GM18505 (cell line): Measurements from ENCODE around the gene PDE4A.
"Not testable (repeated sequence)": the region's sequence is repeated elsewhere in the genome, so short reads cannot be mapped to it uniquely, and the experiment has no call there.

ENCODE experiments used
- ATAC-seq: cut with Tn5 transposase; IDR thresholded peaks from one replicate; pipeline ENCODE4 v1.9.1; 2021; ENCODE audit not compliant: unreplicated experiment
- POLR2A ChIP-seq: IDR thresholded peaks from 4 replicates; pipeline ENCODE4 v1.6.1; 2011; ENCODE audit warnings: borderline replicate concordance; ENCODE audit not compliant: insufficient read depth, insufficient read length; ENCODE audit errors: extremely low read depth

PDE4A gene

DNA sequence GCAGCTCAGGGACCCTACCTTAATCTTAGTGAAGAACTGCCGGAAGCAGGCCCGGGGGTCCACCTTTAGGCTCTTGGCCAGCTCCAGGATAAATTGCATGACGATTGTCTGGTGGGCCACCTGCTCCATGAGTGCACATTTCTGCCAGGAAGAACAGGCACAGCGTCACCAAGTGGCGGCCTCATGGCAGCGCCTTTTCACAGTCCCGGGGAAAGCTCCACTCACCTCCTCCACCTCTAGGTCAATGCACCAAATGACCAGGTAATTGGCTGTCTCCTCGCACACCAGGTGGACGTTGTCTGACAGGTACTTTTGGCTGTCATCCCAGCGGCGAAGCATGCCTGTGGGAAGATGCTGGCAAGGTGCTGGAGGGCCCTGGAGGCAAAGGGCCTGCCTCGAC lies 25.3 kb upstream of the PDE4A start:
- no peak for ATAC-seq
- TF ChIP-seq POLR2A = no peak

DNA sequence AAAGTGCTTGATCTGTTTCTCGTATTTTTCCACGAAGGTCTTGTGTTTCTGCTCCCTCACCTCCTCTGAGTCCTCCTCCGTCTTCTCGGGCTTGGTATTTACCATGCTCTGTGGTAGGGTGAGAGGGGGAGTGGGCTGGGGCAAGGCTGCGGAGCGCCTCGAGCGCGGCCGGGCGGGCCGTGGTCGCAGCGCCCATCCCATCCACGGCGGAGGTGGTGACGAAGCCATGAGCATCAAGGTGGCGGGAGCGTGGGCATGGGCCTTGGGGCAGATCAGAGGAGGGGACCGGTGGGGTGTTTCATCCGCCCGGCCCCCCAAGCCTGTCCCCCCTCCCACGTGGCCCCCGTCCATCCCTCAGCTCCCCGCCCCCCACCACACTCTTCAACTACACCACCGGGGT lies 24.9 kb upstream of the PDE4A start:
- no peak for ATAC-seq
- no peak for TF ChIP-seq POLR2A

DNA sequence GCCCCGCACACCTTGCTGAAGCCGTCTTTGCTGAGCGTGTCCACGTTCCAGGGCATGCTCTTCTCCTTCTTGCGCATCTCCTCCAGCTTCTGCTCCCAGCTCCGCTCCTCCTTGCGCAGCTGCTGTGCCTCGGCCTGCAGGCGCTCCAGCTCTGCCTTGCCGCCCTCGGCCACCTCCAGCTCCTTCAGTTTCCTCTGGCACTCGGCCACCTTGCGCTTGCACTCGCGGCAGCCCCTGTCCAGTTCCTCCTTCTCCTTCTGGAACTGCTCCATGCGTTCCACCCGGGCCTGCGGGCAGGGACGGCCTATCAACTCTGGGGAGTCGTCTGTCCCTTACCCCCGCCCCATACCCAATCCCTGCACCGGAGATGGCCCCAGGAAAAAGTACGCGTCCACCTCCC lies 24.4 kb upstream of the PDE4A start:
- no peak for ATAC-seq
- TF ChIP-seq POLR2A = no peak

DNA sequence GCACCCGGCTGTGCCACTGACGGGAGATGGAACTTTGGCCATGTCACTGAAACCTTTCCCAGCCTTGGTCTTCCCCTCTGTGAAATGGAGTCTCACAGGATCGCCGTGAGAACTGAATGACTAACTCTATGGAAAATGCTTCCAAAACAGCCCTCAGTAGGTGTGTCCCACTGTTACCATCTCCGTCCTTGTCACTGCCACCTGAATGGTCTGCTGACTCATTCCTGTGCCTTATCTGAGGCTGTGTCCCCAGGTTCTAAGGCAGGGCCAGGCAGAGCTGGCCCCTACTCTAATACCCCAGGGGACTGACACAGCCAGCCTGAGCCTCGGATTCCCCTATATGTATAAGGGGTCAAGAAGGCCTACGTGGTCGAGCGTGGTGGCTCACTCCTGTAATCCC lies 21.5 kb upstream of the PDE4A start:
- no peak for ATAC-seq
- no peak for TF ChIP-seq POLR2A

DNA sequence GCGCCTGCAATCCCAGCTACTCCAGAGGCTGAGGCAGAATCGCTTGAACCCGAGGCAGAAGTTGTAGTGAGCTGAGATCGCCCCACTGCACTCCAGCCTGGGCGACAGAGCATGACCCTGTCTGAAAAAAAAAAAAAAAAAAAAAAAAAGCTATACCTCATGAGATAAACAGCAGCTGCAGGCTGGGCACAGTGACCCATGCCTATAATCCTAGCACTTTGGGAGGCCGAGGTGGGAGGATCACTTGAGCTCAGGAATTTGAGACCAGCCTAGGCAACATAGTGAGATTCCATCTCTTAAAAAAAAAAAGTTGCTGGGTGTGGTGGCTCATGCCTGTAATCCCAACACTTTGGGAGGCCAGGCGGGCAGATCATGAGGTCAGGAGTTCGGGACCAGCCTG lies 21.0 kb upstream of the PDE4A start:
- ATAC-seq = not testable (repeated sequence)

DNA sequence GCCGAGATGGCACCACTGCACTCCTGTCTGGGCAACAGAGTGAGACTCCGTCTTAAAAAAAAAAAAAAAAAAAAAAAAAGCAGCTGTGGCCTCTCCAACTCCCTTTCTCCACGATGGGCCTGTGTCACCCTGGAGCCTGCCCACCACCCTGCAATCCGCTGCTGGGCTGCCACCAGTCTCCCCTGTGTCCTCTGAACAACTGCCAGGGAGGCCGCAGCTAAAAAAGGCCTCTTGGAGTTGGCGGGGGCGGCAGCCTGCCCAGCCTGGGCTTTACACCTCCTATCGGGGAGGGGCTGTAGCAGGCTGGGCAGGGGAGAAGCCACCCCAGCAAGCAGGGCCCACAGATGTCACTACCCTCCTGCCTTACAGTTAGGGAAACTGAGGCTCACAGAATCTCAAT lies 20.5 kb upstream of the PDE4A start:
- no peak for TF ChIP-seq POLR2A
- ATAC-seq = no peak

DNA sequence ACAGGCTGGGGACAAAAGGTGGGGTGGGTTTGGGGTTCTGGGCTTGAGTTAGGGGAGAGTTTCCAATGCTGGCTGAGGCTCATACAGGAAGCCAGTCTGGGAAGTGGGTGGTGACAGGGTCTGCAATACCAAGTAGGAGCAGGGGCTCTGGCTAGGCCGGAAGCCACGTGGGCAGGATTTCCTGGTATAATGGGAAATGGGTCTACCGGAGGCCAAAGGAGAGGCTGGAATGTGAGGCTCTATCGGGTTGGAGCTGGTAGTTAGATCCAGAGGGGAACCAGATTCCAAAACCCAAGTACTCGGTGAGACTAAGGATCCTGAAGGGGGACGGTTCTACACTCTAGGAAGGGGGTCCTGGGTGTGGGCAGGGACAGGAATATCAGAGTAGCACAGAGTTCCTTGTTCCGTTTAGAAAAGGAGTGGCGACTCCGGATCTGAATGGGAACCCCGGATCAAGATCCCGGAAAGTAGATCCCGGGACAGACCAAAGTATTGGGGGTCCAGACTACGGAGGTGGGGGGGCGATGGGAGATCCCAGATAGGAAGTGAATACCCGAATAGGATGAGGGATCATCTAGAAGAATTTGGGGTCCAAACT lies 17.8 kb upstream of the PDE4A start:
- TF ChIP-seq POLR2A = no peak
- ATAC-seq = no peak

DNA sequence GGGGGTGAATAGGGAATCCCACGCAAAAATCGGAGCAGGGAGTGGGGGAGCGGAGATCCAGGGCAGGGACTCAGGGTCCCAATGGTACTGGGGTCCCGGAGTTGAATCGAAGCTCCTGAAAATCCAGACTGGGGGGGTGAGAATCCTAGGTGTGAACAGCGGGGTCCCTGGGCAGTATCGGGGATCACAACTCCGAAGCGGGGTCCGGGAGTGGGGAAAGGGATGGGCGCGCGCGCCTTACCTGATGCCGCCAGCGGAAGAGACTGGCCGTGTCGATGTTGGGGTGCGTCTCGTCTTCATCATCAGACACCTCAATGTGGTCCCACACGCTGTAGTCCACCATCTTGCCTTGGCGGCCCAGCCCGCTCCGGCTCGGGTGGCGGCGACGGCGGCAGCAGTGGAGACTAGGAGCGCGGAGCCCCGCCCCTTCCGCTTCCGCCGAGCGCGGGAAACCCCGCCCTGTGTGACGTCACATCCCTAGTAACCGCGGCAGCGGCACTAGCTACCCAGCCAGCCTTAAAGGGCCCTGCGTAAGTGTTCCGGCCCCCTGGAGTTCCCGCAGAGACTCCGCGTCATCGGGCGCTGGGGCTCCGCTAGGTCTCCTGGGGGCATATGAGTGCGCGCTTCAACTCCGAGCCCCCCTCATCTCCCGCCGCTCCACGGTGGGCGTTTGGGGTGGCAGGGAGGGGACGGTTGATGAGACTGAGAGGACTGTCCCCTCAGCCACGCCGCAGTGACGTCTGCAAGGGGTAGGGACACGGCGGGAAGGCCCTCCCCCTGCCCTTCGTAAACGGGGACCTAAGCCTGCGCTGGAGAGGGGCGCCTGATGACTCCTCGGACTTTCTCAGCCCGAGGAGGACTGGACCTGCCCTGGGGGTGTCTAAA lies 17.0 kb upstream of the PDE4A start, which contains the start of gene CDC37:
Gene CDC37, minus strand, starts transcription at position 406 of the 885 bp plus-strand sequence. Its CDS starts 63 bp downstream, at position 343.
- ATAC-seq = peak; percentile 70
- TF ChIP-seq POLR2A = peak; percentile 97

DNA sequence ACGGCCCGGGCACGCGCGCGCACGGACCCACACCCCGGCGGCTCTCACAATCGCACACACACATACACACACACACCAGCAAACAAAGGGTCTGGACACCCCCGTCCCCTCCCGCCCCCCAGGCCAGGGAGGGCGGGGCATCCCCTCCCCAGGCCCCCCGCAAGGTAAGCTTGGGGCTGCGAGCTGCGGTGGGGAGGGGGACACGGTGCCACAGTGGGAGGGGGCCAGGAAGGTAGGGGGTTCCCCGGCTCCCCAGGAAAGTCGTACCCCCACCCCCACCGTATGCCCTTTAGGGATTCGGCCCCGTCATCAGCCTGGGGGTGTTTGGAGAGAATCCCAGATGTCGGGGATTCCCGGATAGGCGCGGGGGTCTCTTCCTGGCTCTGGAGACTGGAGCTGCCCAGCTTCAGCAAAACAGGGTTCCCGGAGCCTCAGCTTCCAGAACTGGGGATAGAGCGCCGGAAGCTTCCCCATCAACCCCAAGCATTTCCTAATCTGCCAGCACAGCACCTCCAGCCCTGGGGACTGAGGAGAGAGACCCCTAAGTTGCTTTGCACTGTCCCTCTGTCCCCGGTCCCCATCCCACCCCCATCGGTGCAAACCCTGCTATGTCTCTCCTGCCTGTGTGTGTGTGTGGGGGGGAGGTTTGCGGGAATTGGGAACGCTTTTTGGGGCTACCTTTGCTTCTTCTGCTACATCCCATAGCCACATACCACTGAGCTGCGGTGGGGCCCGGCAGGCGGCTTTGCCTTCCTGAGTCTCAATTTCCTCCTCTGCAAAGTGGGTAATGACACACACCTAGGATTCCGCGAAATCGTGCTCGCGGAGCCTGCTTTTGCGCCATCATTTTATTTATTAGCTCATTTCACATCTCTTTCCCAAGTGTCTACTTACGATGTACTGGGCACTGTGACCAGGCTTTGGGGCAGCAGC lies 15.2 kb upstream of the PDE4A start:
- ATAC-seq = no peak
- TF ChIP-seq POLR2A = no peak

DNA sequence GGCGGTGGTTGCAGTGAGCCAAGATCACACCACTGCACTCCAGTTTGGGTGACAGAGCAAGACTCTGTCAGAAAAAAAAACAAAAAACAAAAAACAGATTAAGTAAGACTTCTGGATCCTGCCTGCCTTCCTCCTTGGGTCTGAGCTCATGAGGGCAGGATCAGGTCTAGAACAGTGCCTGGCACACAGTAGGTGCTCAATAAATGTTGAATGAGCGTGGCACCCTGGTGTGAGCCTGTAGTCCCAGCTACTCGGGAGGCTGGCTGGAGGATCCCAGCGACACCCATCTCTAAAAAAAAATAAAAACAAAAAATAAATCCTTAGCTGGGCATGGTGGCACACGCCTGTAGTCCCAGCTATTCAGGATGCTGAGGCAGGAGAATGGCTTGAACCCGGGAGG lies 14.1 kb upstream of the PDE4A start:
- no peak for TF ChIP-seq POLR2A
- ATAC-seq = no peak

DNA sequence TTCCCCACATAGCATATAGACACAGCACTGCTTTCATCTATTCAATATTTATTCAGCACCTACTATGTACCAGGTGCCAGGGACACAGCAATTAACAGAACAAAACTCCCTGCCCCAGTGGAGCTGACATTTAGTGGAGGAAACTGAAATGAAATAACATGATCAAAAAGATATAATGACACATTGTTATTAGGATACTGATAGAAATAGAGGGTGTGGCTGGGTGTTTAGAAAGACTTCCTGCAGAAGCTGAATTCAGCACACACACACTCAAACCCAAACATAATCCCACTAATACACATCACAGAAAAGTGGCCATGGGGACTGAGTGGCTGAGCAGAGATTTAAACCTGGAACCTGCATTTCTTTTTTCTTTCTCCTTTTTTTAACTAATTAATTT lies 13.2 kb upstream of the PDE4A start:
- ATAC-seq = no peak

DNA sequence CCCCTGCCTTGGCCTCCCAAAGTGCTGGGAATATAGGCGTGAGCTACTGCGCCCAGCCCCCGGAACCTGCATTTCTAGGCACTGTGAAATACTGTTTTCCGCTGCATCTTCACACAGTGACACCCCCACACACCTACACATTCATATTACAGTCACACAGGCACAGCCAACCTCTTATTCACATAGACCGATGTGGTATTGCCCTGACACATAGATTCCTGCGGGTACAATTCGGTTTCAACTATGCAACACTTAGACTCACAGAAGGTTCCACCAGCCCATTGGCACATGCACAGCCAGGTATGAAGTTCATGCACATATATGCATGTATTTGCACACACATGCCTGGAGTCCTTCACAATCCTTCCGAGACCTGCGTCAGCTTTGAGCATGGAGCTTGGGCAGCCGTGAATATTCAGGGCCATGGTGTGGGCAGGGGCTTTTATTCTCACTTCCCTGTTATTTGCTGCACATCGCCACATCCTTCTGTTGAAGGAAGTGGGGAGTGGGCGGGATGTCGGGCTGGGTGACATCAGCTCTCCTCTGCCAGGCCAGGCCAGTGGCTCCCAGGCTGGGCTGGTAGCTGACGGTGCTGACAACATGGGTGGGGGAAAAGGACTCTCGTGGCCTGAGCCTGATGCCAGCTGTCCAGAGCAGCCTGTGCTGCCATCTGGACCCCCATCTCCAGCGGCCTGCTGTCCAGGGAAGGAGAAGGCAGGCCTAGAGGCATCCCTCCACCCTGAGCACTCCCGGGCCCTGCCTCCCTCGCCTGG lies 11.6 kb upstream of the PDE4A start:
- ATAC-seq = no peak
- TF ChIP-seq POLR2A = no peak

More for the DNA sequence above, 13.2 kb upstream of the PDE4A start:
- no peak for TF ChIP-seq POLR2A

DNA sequence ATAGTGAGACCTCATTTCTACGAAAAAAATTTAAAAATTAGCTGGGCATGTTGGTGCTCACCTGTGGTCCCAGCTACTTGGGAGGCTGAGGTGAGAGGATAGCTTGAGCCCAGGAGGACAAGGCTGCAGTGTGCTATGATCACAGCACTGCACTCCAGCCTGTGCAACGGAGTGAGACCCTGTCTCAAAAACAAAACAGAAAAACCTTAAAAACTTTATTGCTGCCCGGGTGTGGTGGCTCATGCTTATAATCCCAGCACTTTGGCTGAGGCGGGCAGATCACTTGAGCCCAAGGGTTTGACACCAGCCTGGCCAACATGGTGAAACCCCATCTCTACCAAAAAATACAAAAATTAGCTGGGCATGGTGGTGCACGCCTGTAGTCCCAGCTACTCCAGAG lies 9.1 kb upstream of the PDE4A start:
- ATAC-seq = not testable (repeated sequence)
